Sigmoid colon (tissue), 4 donors: ENCODE results near the gene MAPK7.

Experiments
- CTCF ChIP-seq, 4 experiments: fragments of 450-650 bp in 3 of 4; fragments of 200-600 bp in 1 of 4; IDR thresholded peaks; one replicate each; pipeline ENCODE4 v1.5.1; 2016 to 2019; ENCODE audit warnings: antibody characterized with exemption in 4 of 4, mild to moderate bottlenecking in 3 of 4, moderate library complexity in 2 of 4
- EP300 ChIP-seq, 4 donors: sonication (generic); formaldehyde crosslinking; IDR thresholded peaks; one replicate each; pipeline ENCODE4 v1.6.1; 2017; ENCODE audit warnings: antibody characterized with exemption in 4 of 4
- POLR2A ChIP-seq, 2 donors: fragments of 450-650 bp; IDR thresholded peaks; one replicate each; pipeline ENCODE4 v1.6.1; 2016; ENCODE audit warnings: antibody characterized with exemption in 2 of 2, mild to moderate bottlenecking in 2 of 2, moderate library complexity in 2 of 2
- POLR2AphosphoS5 ChIP-seq, 4 donors: sonication (generic); formaldehyde crosslinking; IDR thresholded peaks; one replicate each; pipeline ENCODE4 v1.6.1; 2017; ENCODE audit warnings: antibody characterized with exemption in 4 of 4

- no peak for TF ChIP-seq CTCF (IDR thresholded peaks at IDR 0.05)
- TF ChIP-seq POLR2AphosphoS5 (IDR thresholded peaks at IDR 0.05): no peak
- TF ChIP-seq POLR2A (IDR thresholded peaks at IDR 0.05): no peak
- no peak for TF ChIP-seq EP300 (IDR thresholded peaks at IDR 0.05)
Observed at GRCh38 chr17:19329136-19329535, 49.2 kb upstream of the MAPK7 start.
